ENCODE results near the gene ZNF444. TPM values are rescaled to one million over a fixed set of nuclear protein-coding genes. Genes with fewer than 3 reads are reported as not detected.

The ZNF444 gene
- total and polyA plus RNA-seq, 9 of the 15 experiments (the other 6 are each of a cell fraction or from before 2014, with no cell fraction given): 0.39 to 40.0 (median 6.9) TPM

- TF ChIP-seq HINFP (tag; conservative IDR thresholded peaks at IDR 0.05; ENCODE audit: low read depth) (no peak), ZNF592 (IDR thresholded peaks at IDR 0.05) (peak; percentile 49; the same call in 1 of the 2 replicates), NFIX (CRISPR knock-in tag; IDR thresholded peaks at IDR 0.05; ENCODE audit: low read depth) (no peak), FOSL1 (tag; conservative IDR thresholded peaks at IDR 0.05) (peak; percentile 36), MAFF (IDR thresholded peaks at IDR 0.05; ENCODE audit: low read length) (no peak), CREB5 (CRISPR knock-in tag; IDR thresholded peaks at IDR 0.05) (no peak), LARP7 (IDR thresholded peaks at IDR 0.05) (no peak), HCFC1 (IDR thresholded peaks at IDR 0.05; ENCODE audit: low read depth, low read length) (no peak), FOXK1 (CRISPR knock-in tag; IDR thresholded peaks at IDR 0.05; ENCODE audit: borderline replicate concordance) (no peak), THRA (IDR thresholded peaks at IDR 0.05) (no peak), CC2D1A (IDR thresholded peaks at IDR 0.05) (no peak), SIX5 (IDR thresholded peaks at IDR 0.05; ENCODE audit: borderline replicate concordance in 1 of 2, insufficient read depth in 1 of 2, low read depth in 1 of 2, low read length in 2 of 2) (no peak), NBN (IDR thresholded peaks at IDR 0.05; ENCODE audit: low read depth) (no peak), EWSR1 (IDR thresholded peaks at IDR 0.05; ENCODE audit: borderline replicate concordance, low read depth, partially characterized antibody) (no peak), HDAC2 (IDR thresholded peaks at IDR 0.05) (peak; percentile 48; the same call in 1 of the 2 replicates), ARID2 (IDR thresholded peaks at IDR 0.05) (no peak), SREBF1 (IDR thresholded peaks at IDR 0.05; ENCODE audit: borderline replicate concordance, low read depth, low read length) (no peak), HNRNPH1 (optimal IDR thresholded peaks at IDR 0.05; ENCODE audit: low read depth, low read length) (no peak)
Observed at GRCh38 chr19:56120371-56121179, 20.5 kb upstream of the ZNF444 start (continued).
